Measurements from ENCODE around the gene PWWP3B.
"Not testable (repeated sequence)": the region's sequence is repeated elsewhere in the genome, so short reads cannot be mapped to it uniquely, and the experiment has no call there.

PWWP3B gene

GRCh38 chrX:106168107-106168506 lies at the start of gene PWWP3B:
Gene PWWP3B (plus strand): TSS chrX:106168305. CDS start chrX:106205433, 37,128 bp downstream.
- DNase-seq: peak; percentile 51 to 81

- no peak for DNase-seq
These were observed 29.1 kb upstream of the PWWP3B start for GRCh38 chrX:106139048-106139447.

- no peak for DNase-seq
These were observed 23.1 kb upstream of the PWWP3B start for GRCh38 chrX:106144755-106145639.

- DNase-seq: no peak
These were observed 17.4 kb upstream of the PWWP3B start for GRCh38 chrX:106150701-106151100.

- DNase-seq: no peak
These were observed 8.2 kb upstream of the PWWP3B start for GRCh38 chrX:106159861-106160282.

GRCh38 chrX:106170318-106170717 lies 2.2 kb downstream of the PWWP3B start:
- peak; percentile 1 to 23 for DNase-seq

GRCh38 chrX:106171293-106171820 lies 3.3 kb downstream of the PWWP3B start:
- no peak for DNase-seq

- peak; percentile 82 to 91 for DNase-seq
These were observed 9.2 kb downstream of the PWWP3B start for GRCh38 chrX:106177106-106177981.

GRCh38 chrX:106177982-106178321 lies 9.8 kb downstream of the PWWP3B start:
- DNase-seq: no peak

GRCh38 chrX:106178826-106179225 lies 10.7 kb downstream of the PWWP3B start:
- no peak for DNase-seq

GRCh38 chrX:106183685-106184084 lies 15.6 kb downstream of the PWWP3B start:
- not testable (repeated sequence) for DNase-seq

- DNase-seq: peak in 1 of 2 experiments; percentile 1
These were observed 33.5 kb downstream of the PWWP3B start for GRCh38 chrX:106201502-106202178.

GRCh38 chrX:106203315-106203714 lies 35.2 kb downstream of the PWWP3B start:
- no peak for DNase-seq

- DNase-seq: no peak
These were observed 40.0 kb downstream of the PWWP3B start for GRCh38 chrX:106208154-106208553.

Data from NCI-H524 (cell line).